H9 (cell line): Measurements from ENCODE around the gene PDE8A. TPM values are rescaled to one million over a fixed set of nuclear protein-coding genes. Genes with fewer than 3 reads are reported as not detected.
A peak's percentile ranks its signal among the peaks of the same experiment; 100 is the strongest.

ENCODE experiments used
- DNase-seq: peaks from one replicate; pipeline ENCODE4 v3.0.0-alpha.2; 2017
- H2AFZ ChIP-seq: one replicate; pipeline ENCODE4 v1.6.1; 2013; ENCODE audit warnings: mild to moderate bottlenecking, low read length, control low read depth, moderate library complexity
- H2AK5ac ChIP-seq: 2 replicates; pipeline ENCODE4 v1.6.1; 2013; ENCODE audit warnings: low read length, control low read depth, mixed read lengths; ENCODE audit not compliant: insufficient read length
- H2BK120ac ChIP-seq: one replicate; pipeline ENCODE4 v1.6.1; 2013; ENCODE audit warnings: low read depth, mild to moderate bottlenecking, low read length, control low read depth, inconsistent platforms; ENCODE audit not compliant: poor library complexity, severe bottlenecking
- H2BK12ac ChIP-seq: 2 replicates; pipeline ENCODE4 v1.6.1; 2013; ENCODE audit warnings: low read length, control low read depth, mixed read lengths, low read depth; ENCODE audit not compliant: insufficient read length
- H2BK15ac ChIP-seq: 2 replicates; pipeline ENCODE4 v1.6.1; 2013; ENCODE audit warnings: low read depth, low read length, control low read depth
- H2BK20ac ChIP-seq: one replicate; pipeline ENCODE4 v1.6.1; 2013; ENCODE audit warnings: low read depth, mild to moderate bottlenecking, low read length, control low read depth, inconsistent platforms; ENCODE audit not compliant: poor library complexity, severe bottlenecking
- H2BK5ac ChIP-seq: 2 replicates; pipeline ENCODE4 v1.6.1; 2013; ENCODE audit warnings: low read length, control low read depth, mixed read lengths; ENCODE audit not compliant: insufficient read length
- H3K14ac ChIP-seq: 2 replicates; pipeline ENCODE4 v1.6.1; 2013; ENCODE audit warnings: low read length, control low read depth; ENCODE audit not compliant: insufficient read depth
- H3K18ac ChIP-seq: 2 replicates; pipeline ENCODE4 v1.6.1; 2013; ENCODE audit warnings: low read depth, mild to moderate bottlenecking, mixed read lengths, low read length, control low read depth; ENCODE audit not compliant: insufficient read length
- H3K23ac ChIP-seq: 2 replicates; pipeline ENCODE4 v1.6.1; 2013; ENCODE audit warnings: low read length, control low read depth, mixed read lengths, low read depth; ENCODE audit not compliant: insufficient read length
- H3K23me2 ChIP-seq: 2 replicates; pipeline ENCODE4 v1.6.1; 2013; ENCODE audit warnings: low read depth, mild to moderate bottlenecking, mixed read lengths, low read length, control low read depth; ENCODE audit not compliant: insufficient read length, poor library complexity, severe bottlenecking
- H3K27ac ChIP-seq: 2 replicates; pipeline ENCODE4 v1.5.1; 2013; ENCODE audit warnings: low read length, control low read depth, mixed read lengths, low read depth; ENCODE audit not compliant: insufficient read length
- H3K27me3 ChIP-seq: 2 replicates; pipeline ENCODE4 v1.6.1; 2013; ENCODE audit warnings: low read length, control low read depth, inconsistent platforms; ENCODE audit not compliant: insufficient read depth
- H3K4ac ChIP-seq: 2 replicates; pipeline ENCODE4 v1.6.1; 2013; ENCODE audit warnings: low read depth, mild to moderate bottlenecking, control low read depth, inconsistent platforms, low read length, moderate library complexity
- H3K4me1 ChIP-seq: 2 replicates; pipeline ENCODE4 v1.6.1; 2013; ENCODE audit warnings: low read length, control low read depth, inconsistent platforms; ENCODE audit not compliant: insufficient read depth
- H3K4me2 ChIP-seq: 2 replicates; pipeline ENCODE4 v1.6.1; 2013; ENCODE audit warnings: low read length, control low read depth, mixed read lengths; ENCODE audit not compliant: insufficient read length, insufficient read depth
- H3K56ac ChIP-seq: 2 replicates; pipeline ENCODE4 v1.6.1; 2013; ENCODE audit warnings: low read depth, mild to moderate bottlenecking, mixed read lengths, low read length, control low read depth; ENCODE audit not compliant: insufficient read length
- H3K79me1 ChIP-seq: 2 replicates; pipeline ENCODE4 v1.6.1; 2013; ENCODE audit warnings: low read depth, mild to moderate bottlenecking, moderate library complexity, low read length, control low read depth, inconsistent platforms; ENCODE audit not compliant: insufficient read depth, poor library complexity, severe bottlenecking
- H3K79me2 ChIP-seq: 2 replicates; pipeline ENCODE4 v1.6.1; 2013; ENCODE audit warnings: low read length, control low read depth, inconsistent platforms; ENCODE audit not compliant: insufficient read depth
- H3K9ac ChIP-seq: 2 replicates; pipeline ENCODE4 v1.6.1; 2013; ENCODE audit warnings: low read length, control low read depth, mixed read lengths; ENCODE audit not compliant: insufficient read length; ENCODE audit errors: extremely low read depth
- H3K9me3 ChIP-seq: one replicate; pipeline ENCODE4 v1.6.1; 2013; ENCODE audit warnings: low read depth, low read length, inconsistent platforms; ENCODE audit not compliant: control insufficient read depth
- H3T11ph ChIP-seq: one replicate; pipeline ENCODE4 v1.6.1; 2013; ENCODE audit warnings: mild to moderate bottlenecking, low read length, control low read depth, inconsistent platforms
- H4K20me1 ChIP-seq: one replicate; pipeline ENCODE4 v1.6.1; 2013; ENCODE audit not compliant: control insufficient read depth, insufficient read length, insufficient read depth
- H4K5ac ChIP-seq: 2 replicates; pipeline ENCODE4 v1.6.1; 2013; ENCODE audit warnings: low read depth, mild to moderate bottlenecking, mixed read lengths, low read length, control low read depth; ENCODE audit not compliant: insufficient read length
- H4K8ac ChIP-seq: replicated peaks from 2 replicates; pipeline ENCODE4 v1.6.1; 2013; ENCODE audit warnings: low read length, control low read depth, mixed read lengths, low read depth; ENCODE audit not compliant: insufficient read length
- H4K91ac ChIP-seq: 2 replicates; pipeline ENCODE4 v1.6.1; 2013; ENCODE audit warnings: low read depth, mild to moderate bottlenecking, moderate library complexity, mixed read lengths, low read length, control low read depth; ENCODE audit not compliant: insufficient read length
- H3K27ac Mint-ChIP-seq, 3 experiments: 2 replicates in 2 of 3; 3 replicates in 1 of 3; pipeline ENCODE4 v1.8.0; 2020 to 2021; ENCODE audit warnings: mixed read lengths in 3 of 3, mild to moderate bottlenecking in 1 of 3, moderate library complexity in 1 of 3
- H3K27me3 Mint-ChIP-seq: 2 replicates; pipeline ENCODE4 v1.8.0; 2021; ENCODE audit warnings: low read depth, mild to moderate bottlenecking, moderate library complexity, mixed read lengths
- H3K36me3 Mint-ChIP-seq, 3 experiments: 2 replicates in 2 of 3; 3 replicates in 1 of 3; pipeline ENCODE4 v1.8.0; 2020 to 2021; ENCODE audit warnings: low read depth in 3 of 3, mixed read lengths in 3 of 3; ENCODE audit not compliant: insufficient read depth in 1 of 3
- H3K4me1 Mint-ChIP-seq, 2 experiments: 2 replicates each; pipeline ENCODE4 v1.8.0; 2020; ENCODE audit warnings: mixed read lengths in 2 of 2
- H3K4me3 Mint-ChIP-seq, 2 experiments: 2 replicates in 1 of 2; 3 replicates in 1 of 2; pipeline ENCODE4 v1.8.0; 2020 to 2021; ENCODE audit warnings: mild to moderate bottlenecking in 2 of 2, mixed read lengths in 2 of 2, moderate library complexity in 1 of 2
- H3K9me3 Mint-ChIP-seq, 2 experiments: 2 replicates in 1 of 2; 3 replicates in 1 of 2; pipeline ENCODE4 v1.8.0; 2020; ENCODE audit warnings: mild to moderate bottlenecking in 2 of 2, mixed read lengths in 2 of 2, moderate library complexity in 1 of 2
- CTCF ChIP-seq: fragments of 200-600 bp; sonication (generic); conservative IDR thresholded peaks from 3 replicates; pipeline ENCODE4 v1.8.0; 2021; ENCODE audit warnings: antibody characterized with exemption, mild to moderate bottlenecking
- WGBS: extraction: QIAGEN DNeasy Blood & Tissue Kit; methylation state at CpG from one replicate; pipeline ENCODE4 v1.1.7; 2013; ENCODE audit warnings: missing lambda C conversion rate, low lambda C conversion rate, mixed read lengths; ENCODE audit not compliant: insufficient read length; ENCODE audit errors: extremely low coverage; 5-methylcytosine and 5-hydroxymethylcytosine counted together
- total RNA-seq: library from RNA; stranded (reverse); gene quantifications from 2 replicates; pipeline ENCODE4 v1.2.1, GENCODE V29; 2021

The PDE8A gene
- total RNA-seq, 1 experiment from 2014 or later, result 9.3 TPM

GRCh38 chr15:85116494-85116893, 134.8 kb downstream of the PDE8A start:
- Histone ChIP-seq H4K8ac (no peak overlapping the region), H2AK5ac (no peak overlapping the region), H2BK20ac (no peak overlapping the region), H3K4me1 (no peaks in the 10 kb centered on the region), H3K14ac (no peak overlapping the region), H3K4ac (no peak overlapping the region), H3K23ac (no peak overlapping the region), H3K9me3 (no peaks in the 10 kb centered on the region), H3K27me3 (no peaks in the 10 kb centered on the region), H3K23me2 (no peaks in the 10 kb centered on the region), H2BK12ac (no peak overlapping the region), H2AFZ (no peak overlapping the region), H3K79me1 (no peaks in the 10 kb centered on the region), H3K27ac (no peak overlapping the region), H3K79me2 (no peaks in the 10 kb centered on the region), H4K91ac (no peak overlapping the region), H3K18ac (no peak overlapping the region), H3K9ac (no peak overlapping the region), H4K20me1 (no peaks in the 10 kb centered on the region), H2BK120ac (no peak overlapping the region), H3T11ph (no peak overlapping the region), H2BK5ac (no peak overlapping the region), H4K5ac (no peak overlapping the region), H3K56ac (no peak overlapping the region), H3K4me2 (no peak overlapping the region), H2BK15ac (no peak overlapping the region)
- no peak for TF ChIP-seq CTCF
- Mint-ChIP-seq H3K27me3 (no peaks in the 10 kb centered on the region), H3K4me3 (no peak overlapping the region), H3K4me1 (peaks cover 0 to 2% of the 10 kb centered on the region in 2 experiments; a peak in 2 of 4 replicates), H3K9me3 (no peaks in the 10 kb centered on the region), H3K36me3 (peaks cover 0 to 7% (median 4%) of the 10 kb centered on the region in 3 experiments; a peak in 4 of 7 replicates), H3K27ac (peak overlapping the region in 1 of 3 experiments; percentile 36; a peak in 1 of 7 replicates)
- no CpG with 5 or more reads among the region's 3 CpGs for WGBS
- DNase-seq, result no peak
